Measurements from ENCODE around the gene P3H4.

- TF ChIP-seq CTCF (IDR thresholded peaks at IDR 0.05): no peak
- no peak for TF ChIP-seq POLR2A (IDR thresholded peaks at IDR 0.05)
These were observed 45.6 kb downstream of the P3H4 start for GRCh38 chr17:41766135-41766534.

All from right lobe of liver (tissue), 4 donors.